K562 (cell line): ENCODE data around the gene CRCP. TPM values are rescaled to one million over a fixed set of nuclear protein-coding genes. Genes with fewer than 3 reads are reported as not detected.

Source experiments
- E2F6 ChIP-seq, 2 experiments: IDR thresholded peaks; 2 replicates each; pipeline ENCODE4 v1.6.1; 2011; ENCODE audit warnings: borderline replicate concordance in 1 of 2, control low read depth in 1 of 2, low read depth in 1 of 2, low read length in 1 of 2, mild to moderate bottlenecking in 1 of 2, mixed read lengths in 1 of 2, moderate library complexity in 1 of 2; ENCODE audit not compliant: insufficient read depth in 1 of 2, insufficient read length in 1 of 2, poor library complexity in 1 of 2, severe bottlenecking in 1 of 2; ENCODE audit errors: extremely low read depth in 1 of 2
- GTF2F1 ChIP-seq: IDR thresholded peaks from 2 replicates; pipeline ENCODE4 v1.6.1; 2011; ENCODE audit warnings: low read depth, low read length, improper control_type of control experiment
- IRF1 ChIP-seq: sonication (generic); formaldehyde crosslinking; IDR thresholded peaks from 2 replicates; pipeline ENCODE4 v1.8.0; 2022; ENCODE audit warnings: missing genetic modification reagents, mild to moderate bottlenecking, borderline replicate concordance
- LCOR ChIP-seq: sonication (generic); formaldehyde crosslinking; IDR thresholded peaks from 2 replicates; pipeline ENCODE4 v1.8.0; 2022; ENCODE audit warnings: mild to moderate bottlenecking, missing genetic modification reagents
- MAX ChIP-seq: sonication (generic); formaldehyde crosslinking; IDR thresholded peaks from 2 replicates; pipeline ENCODE4 v1.9.0; 2022; ENCODE audit warnings: mild to moderate bottlenecking, missing genetic modification reagents
- NCOA4 ChIP-seq: fragments of 450-650 bp; IDR thresholded peaks from 2 replicates; pipeline ENCODE4 v1.6.1; 2018; ENCODE audit warnings: mild to moderate bottlenecking; ENCODE audit not compliant: partially characterized antibody
- NR0B1 ChIP-seq: fragments of 450-650 bp; IDR thresholded peaks from one replicate; pipeline ENCODE4 v1.6.1; 2018; ENCODE audit warnings: mild to moderate bottlenecking, moderate library complexity; ENCODE audit not compliant: partially characterized antibody
- SFPQ ChIP-seq: fragments of 200-400 bp; formaldehyde crosslinking; IDR thresholded peaks from 2 replicates; pipeline ENCODE4 v1.6.1; 2017; ENCODE audit warnings: mild to moderate bottlenecking, low read depth, low read length, moderate library complexity
- THAP7 ChIP-seq: fragments of 250-450 bp; sonication (Bioruptor Pico); IDR thresholded peaks from 2 replicates; pipeline ENCODE4 v1.5.0; 2021
- ZC3H4 ChIP-seq: sonication (generic); formaldehyde crosslinking; IDR thresholded peaks from 2 replicates; pipeline ENCODE4 v1.9.0; 2021; ENCODE audit warnings: missing genetic modification reagents, borderline replicate concordance
- ZNF586 ChIP-seq: fragments of 450-650 bp; formaldehyde crosslinking; conservative IDR thresholded peaks from 2 replicates; pipeline ENCODE4 v1.4.0; 2020; ENCODE audit warnings: mild to moderate bottlenecking, moderate library complexity
- ZNF609 ChIP-seq: sonication (generic); formaldehyde crosslinking; IDR thresholded peaks from 2 replicates; pipeline ENCODE4 v1.8.1; 2023; ENCODE audit warnings: missing genetic modification reagents, mild to moderate bottlenecking, borderline replicate concordance
- polyA plus RNA-seq, 8 experiments: library from polyadenylated mRNA; depleted of rRNA in 4 of 8; stranded (reverse) in 5 of 8; unstranded in 3 of 8; fragments of >200 nt; fragmentation: Nextera tagmentation in 2 of 8; fragmentation: Illumina TruSeq in 1 of 8; extraction: Ambion mirVana in 2 of 8; extraction: Trizol in 1 of 8; gene quantifications; 2 replicates each; pipeline versions ENCODE4 v1.2.1 to v1.2.3, GENCODE V29; 2011 to 2014; ENCODE audit warnings: inconsistent platforms in 1 of 8, missing spikeins in 1 of 8
- total RNA-seq, 7 experiments: library from RNA; depleted of rRNA in 6 of 7; stranded (reverse); fragments of >200 nt in 6 of 7; fragmentation: Illumina TruSeq in 2 of 7; extraction: Trizol in 2 of 7; gene quantifications; 2 replicates each; pipeline versions ENCODE4 v1.2.1 to v1.2.3, GENCODE V29; 2011 to 2021; ENCODE audit warnings: low replicate concordance in 1 of 7

The CRCP gene
- total and polyA plus RNA-seq, 9 of the 15 experiments (the other 6 are each of a cell fraction or from before 2014, with no cell fraction given) = 22.1 to 58.3 (median 43.4) TPM

- TF ChIP-seq SFPQ (no peak), THAP7 (peak; percentile 73; the same call in 1 of the 2 replicates), NCOA4 (no peak), ZNF586 (no peak), ZC3H4 (no peak), E2F6 (IDR thresholded peaks at IDR 0.05; ENCODE audit: borderline replicate concordance in 1 of 2, extremely low read depth in 1 of 2, insufficient read depth in 1 of 2, insufficient read length in 1 of 2, low read depth in 1 of 2, low read length in 1 of 2, poor library complexity in 1 of 2, severe bottlenecking in 1 of 2) (peak; percentile 85 to 87), MAX (CRISPR knock-in tag) (peak; percentile 88), NR0B1 (no peak), ZNF609 (CRISPR knock-in tag) (no peak), IRF1 (CRISPR knock-in tag) (0 out of 2 replicates have a peak, but pooled peaks have one; percentile 44), GTF2F1 (0 out of 2 replicates have a peak, but pooled peaks have one; percentile 25), LCOR (CRISPR knock-in tag) (peak; percentile 94)
Measured at GRCh38 chr7:66114743-66115649, at the start of gene CRCP (continued).
